ENCODE results near the gene RHCG. TPM values are rescaled to one million over a fixed set of nuclear protein-coding genes. Genes with fewer than 3 reads are reported as not detected.
A peak's percentile ranks its signal among the peaks of the same experiment; 100 is the strongest.

RHCG gene
- total and polyA plus RNA-seq, 12 donors = 0.33 to 4.1 (median 1.5) TPM; not detected in 2

GRCh38 chr15:89436560-89437311 lies 59.6 kb downstream of the RHCG start:
- no peak overlapping the region for H3K27ac ChIP-seq
- H3K9me3 ChIP-seq (replicated peaks in 1 of 3) = no peaks in the 10 kb centered on the region
- no peaks in the 10 kb centered on the region for H3K4me1 ChIP-seq (replicated peaks in 1 of 2)
- no peak overlapping the region for H3K4me3 ChIP-seq
- 47 to 58% (median 55%) methylated on average over 7 of the region's 7 CpGs for WGBS, 4 donors
- peaks cover 6% of the 10 kb centered on the region for H3K27me3 ChIP-seq
- no peaks in the 10 kb centered on the region for H3K36me3 ChIP-seq (replicated peaks in 1 of 2)
- no peak for DNase-seq
- no peak for TF ChIP-seq POLR2A (IDR thresholded peaks at IDR 0.05)
- no peak for TF ChIP-seq CTCF (IDR thresholded peaks at IDR 0.05)
- intact Hi-C loops (cut with DNase I) = loop anchor here in 1 of 2 donors (10.0 kb wide), 1 partner anchor 222 kb away; no protein-coding TSS in a partner anchor

GRCh38 chr15:89435362-89435761 lies 61.0 kb downstream of the RHCG start:
- no peaks in the 10 kb centered on the region for H3K36me3 ChIP-seq (replicated peaks in 1 of 2)
- WGBS, 4 donors = 79 to 84% (median 80%) methylated on average over 3 to 8 of the region's 8 CpGs; no CpG with 5 or more reads in 1 of the 4 donors
- H3K27ac ChIP-seq = no peak overlapping the region
- H3K4me1 ChIP-seq (replicated peaks in 1 of 2) = peaks cover 0 to 7% of the 10 kb centered on the region in 2 donors
- intact Hi-C loops (cut with DNase I) = loop anchor here in 1 of 2 donors (10.0 kb wide), 1 partner anchor 221 kb away; no protein-coding TSS in a partner anchor
- H3K4me3 ChIP-seq = no peak overlapping the region
- H3K9me3 ChIP-seq (replicated peaks in 1 of 3) = no peaks in the 10 kb centered on the region
- peaks cover 6% of the 10 kb centered on the region for H3K27me3 ChIP-seq
- TF ChIP-seq CTCF (IDR thresholded peaks at IDR 0.05) (no peak), POLR2A (IDR thresholded peaks at IDR 0.05) (no peak)
- no peak for DNase-seq

- WGBS, 4 donors = 44 to 68% (median 55%) methylated on average over 2 of the region's 2 CpGs
- Histone ChIP-seq H3K27me3 (peaks cover 6% of the 10 kb centered on the region), H3K27ac (no peak overlapping the region), H3K9me3 (replicated peaks in 1 of 3) (no peaks in the 10 kb centered on the region), H3K4me1 (replicated peaks in 1 of 2) (peaks cover 0 to 8% of the 10 kb centered on the region in 2 donors), H3K4me3 (no peak overlapping the region), H3K36me3 (replicated peaks in 1 of 2) (no peaks in the 10 kb centered on the region)
- DNase-seq = no peak
- intact Hi-C loops (cut with DNase I) = loop anchor here in 1 of 2 donors (10.0 kb wide), 1 partner anchor 219 kb away; no protein-coding TSS in a partner anchor
- TF ChIP-seq POLR2A (IDR thresholded peaks at IDR 0.05) = no peak
Observed at GRCh38 chr15:89433686-89434085, 62.7 kb downstream of the RHCG start.

GRCh38 chr15:89430530-89431341 lies 65.6 kb downstream of the RHCG start:
- intact Hi-C loops (cut with DNase I) = loop anchor here in 1 of 2 donors (1.0 to 10.0 kb wide), 2 partner anchors 71 to 216 kb away; no protein-coding TSS in a partner anchor
- peak; percentile 77 to 92 (median 83) for DNase-seq
- peaks cover 0 to 8% of the 10 kb centered on the region in 2 donors for H3K4me1 ChIP-seq (replicated peaks in 1 of 2)
- no peak overlapping the region for H3K27ac ChIP-seq
- peak overlapping the region in 1 of 4 donors; percentile 41 for H3K4me3 ChIP-seq
- H3K27me3 ChIP-seq = peaks cover 7% of the 10 kb centered on the region
- H3K9me3 ChIP-seq (replicated peaks in 1 of 3) = no peaks in the 10 kb centered on the region
- no peaks in the 10 kb centered on the region for H3K36me3 ChIP-seq (replicated peaks in 1 of 2)
- TF ChIP-seq CTCF (IDR thresholded peaks at IDR 0.05) (peak; percentile 95 to 98 (median 96)), POLR2A (IDR thresholded peaks at IDR 0.05) (no peak)
- 4 to 7% (median 5%) methylated on average over 28 to 44 of the region's 44 CpGs for WGBS, 4 donors

Measured in adrenal gland (tissue), 12 donors.